Heart left ventricle (tissue), 13 donors: Measurements from ENCODE around the gene PRPF19.

Experiments used
- POLR2A ChIP-seq, 2 donors: fragments of 450-650 bp; IDR thresholded peaks; one replicate each; pipeline ENCODE4 v1.6.1; 2017; ENCODE audit warnings: antibody characterized with exemption in 2 of 2, mild to moderate bottlenecking in 2 of 2, moderate library complexity in 2 of 2
- TF ChIP-seq, protein P1 (sequence below), 12 donors: fragments of 200-600 bp; sonication (generic) in 4 of 12; IDR thresholded peaks; one replicate each; pipeline versions ENCODE4 v1.5.0 to v1.8.0; 2018 to 2022; ENCODE audit warnings: antibody characterized with exemption in 12 of 12, mild to moderate bottlenecking in 5 of 12
- donor health status: ischemic (EF 13 %, LVEDD 7.1; RV severe dilation, severe dysfunction).
- donor health status: DM: no; HTN: yes; CAD: no.
- donor health status: DM: no; HTN: no; CAD: no.
- donor health status: ischemic (EF 25% LVEDD 6.9; RV normal size, moderate dysfunction).
- donor health status: ischemic (EF 25% LVEDD 5.7; RV mildly dilated, moderate dysfunction).
- donor health status: ischemic (EF 35%, LVEDD 5.7; RV mildly dilated, moderate dysfunction).
- donor health status: nonischemic (EF 11% LVEDD 7.7; RV severe dilation, severe dysfunction).
- donor health status: DM: yes; HTN: yes; CAD: no.
- donor health status: PGD.
- donor health status: ischemic (EF 29% LVEDD 5.4; RV normal size, mild dysfunction).
- donor health status: nonischemic (EF 23%, LVEDD 6.1; RV moderate dilation, normal function).

DNA sequence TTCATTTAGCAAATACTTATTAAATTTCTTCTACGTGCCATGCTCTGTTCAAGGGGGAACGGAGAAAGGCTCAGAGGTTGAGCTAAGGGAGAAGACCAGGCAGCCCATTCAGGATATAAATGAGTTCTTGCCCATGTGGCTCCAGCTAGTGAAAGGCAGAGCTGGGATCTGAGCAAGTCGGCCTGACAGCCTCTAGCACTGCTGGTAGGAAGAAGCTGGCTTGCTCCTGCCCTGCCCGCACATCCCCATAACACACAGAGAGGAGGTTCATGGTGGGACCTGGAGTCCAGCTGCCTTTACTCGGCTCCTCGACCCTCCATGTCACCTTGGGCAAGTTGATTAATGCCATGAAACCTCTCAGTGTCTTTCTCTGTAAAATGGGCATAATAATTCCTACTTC lies 43.6 kb upstream of the PRPF19 start:
- TF ChIP-seq, protein P1, sequence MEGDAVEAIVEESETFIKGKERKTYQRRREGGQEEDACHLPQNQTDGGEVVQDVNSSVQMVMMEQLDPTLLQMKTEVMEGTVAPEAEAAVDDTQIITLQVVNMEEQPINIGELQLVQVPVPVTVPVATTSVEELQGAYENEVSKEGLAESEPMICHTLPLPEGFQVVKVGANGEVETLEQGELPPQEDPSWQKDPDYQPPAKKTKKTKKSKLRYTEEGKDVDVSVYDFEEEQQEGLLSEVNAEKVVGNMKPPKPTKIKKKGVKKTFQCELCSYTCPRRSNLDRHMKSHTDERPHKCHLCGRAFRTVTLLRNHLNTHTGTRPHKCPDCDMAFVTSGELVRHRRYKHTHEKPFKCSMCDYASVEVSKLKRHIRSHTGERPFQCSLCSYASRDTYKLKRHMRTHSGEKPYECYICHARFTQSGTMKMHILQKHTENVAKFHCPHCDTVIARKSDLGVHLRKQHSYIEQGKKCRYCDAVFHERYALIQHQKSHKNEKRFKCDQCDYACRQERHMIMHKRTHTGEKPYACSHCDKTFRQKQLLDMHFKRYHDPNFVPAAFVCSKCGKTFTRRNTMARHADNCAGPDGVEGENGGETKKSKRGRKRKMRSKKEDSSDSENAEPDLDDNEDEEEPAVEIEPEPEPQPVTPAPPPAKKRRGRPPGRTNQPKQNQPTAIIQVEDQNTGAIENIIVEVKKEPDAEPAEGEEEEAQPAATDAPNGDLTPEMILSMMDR (IDR thresholded peaks at IDR 0.05), result no peak
- TF ChIP-seq POLR2A (IDR thresholded peaks at IDR 0.05), result no peak
